ENCODE measurements around the gene DNAH11.
"Not testable (repeated sequence)": the region's sequence is repeated elsewhere in the genome, so short reads cannot be mapped to it uniquely, and the experiment has no call there.

Gene DNAH11

DNA sequence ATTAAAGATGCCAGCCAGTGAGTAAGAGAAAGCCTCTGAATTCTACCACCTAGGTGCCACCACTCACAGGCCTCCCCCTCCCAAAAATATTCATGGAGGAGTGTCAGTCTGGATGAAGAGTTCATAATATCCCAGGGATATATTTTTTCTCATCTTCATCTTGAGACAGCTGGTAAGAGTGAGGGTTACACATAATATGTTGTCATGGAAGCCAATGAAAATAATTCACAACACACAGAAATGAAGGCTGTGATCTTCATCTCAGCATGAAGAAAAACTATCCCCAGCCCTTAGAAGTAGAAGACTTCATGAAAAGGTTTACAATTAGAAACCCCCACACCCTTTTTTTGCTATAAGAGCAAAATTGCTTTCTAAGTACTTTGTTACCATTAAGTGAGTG, 175.6 kb downstream of the DNAH11 start:
- DNase-seq (ENCODE audit: low read depth) = no peak

DNA sequence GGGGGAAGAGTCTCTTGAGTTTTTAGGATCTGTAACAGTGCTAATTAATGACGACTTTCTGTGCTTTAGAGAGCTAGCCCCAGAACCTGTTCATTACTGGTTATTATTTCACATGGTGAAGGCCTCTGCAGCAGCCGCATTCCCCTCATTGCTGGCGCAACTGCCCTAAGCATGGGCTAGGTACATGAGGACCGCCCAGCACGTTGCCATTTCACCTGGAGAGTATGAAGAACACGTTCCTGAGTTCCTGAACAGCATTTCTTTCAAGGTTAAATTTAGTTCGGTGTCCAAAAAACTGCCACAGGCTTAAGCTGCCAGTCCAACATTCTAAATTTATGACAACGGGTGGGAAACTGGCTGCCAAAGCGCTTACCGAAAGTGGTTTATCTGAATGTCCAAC, 177.0 kb downstream of the DNAH11 start:
- no peak for DNase-seq (ENCODE audit: low read depth)

DNA sequence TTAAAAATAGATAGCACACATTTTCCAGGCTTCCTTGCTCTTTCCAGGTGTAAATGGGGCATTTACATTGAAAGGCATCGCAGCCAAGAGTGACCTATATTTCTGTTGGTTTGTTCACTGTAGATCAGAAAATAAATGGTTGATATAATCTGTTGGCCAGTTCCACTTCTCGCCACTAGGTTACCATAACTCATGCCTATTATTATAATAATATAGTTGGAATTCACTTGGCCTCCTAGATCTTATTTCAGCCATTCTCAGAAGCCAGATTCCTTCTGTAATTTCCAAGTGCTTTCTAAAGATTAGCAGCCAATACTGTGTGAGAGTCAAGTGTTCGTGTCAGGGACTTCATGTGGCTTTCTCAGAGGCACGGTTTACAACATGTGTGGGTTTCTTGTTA, 179.5 kb downstream of the DNAH11 start:
- no peak for DNase-seq (ENCODE audit: low read depth)

DNA sequence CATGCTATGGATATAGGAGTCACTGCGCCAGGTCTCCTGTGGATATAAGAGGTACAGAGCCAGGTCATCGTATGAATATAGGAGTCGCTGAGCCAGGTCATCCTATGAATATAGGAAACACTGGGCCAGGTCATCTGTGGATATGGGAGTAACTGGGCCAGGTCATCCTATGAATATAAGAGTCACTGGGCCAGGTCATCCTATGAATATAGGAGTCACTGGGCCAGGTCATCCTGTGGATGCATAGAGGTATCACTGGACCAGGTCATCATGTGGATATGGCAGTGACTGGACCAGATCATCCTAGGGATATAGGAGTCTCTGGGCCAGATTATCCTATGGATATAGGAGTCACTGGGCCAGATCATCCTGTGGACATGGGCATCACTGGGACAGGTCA, 181.7 kb downstream of the DNAH11 start:
- DNase-seq (ENCODE audit: low read depth) = no peak

DNA sequence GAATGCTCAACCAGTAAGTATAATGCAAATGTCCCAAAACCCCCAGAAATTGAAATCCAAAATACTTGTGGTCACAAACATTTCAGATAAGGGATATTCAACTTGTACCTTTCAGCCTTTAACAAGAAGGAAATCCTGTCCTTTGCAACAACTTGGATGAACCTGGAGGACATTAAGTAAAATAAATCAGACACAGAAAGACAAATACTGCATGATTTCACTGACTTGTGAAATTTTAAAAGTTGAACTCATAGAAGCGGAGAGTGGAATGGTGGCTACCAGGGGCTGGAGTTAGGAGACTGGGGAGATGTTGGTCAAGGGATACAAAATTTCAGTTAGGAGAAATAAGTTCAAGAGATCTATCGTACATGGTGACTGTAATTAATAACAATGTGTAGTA, 187.6 kb downstream of the DNAH11 start:
- DNase-seq (ENCODE audit: low read depth) = no peak

DNA sequence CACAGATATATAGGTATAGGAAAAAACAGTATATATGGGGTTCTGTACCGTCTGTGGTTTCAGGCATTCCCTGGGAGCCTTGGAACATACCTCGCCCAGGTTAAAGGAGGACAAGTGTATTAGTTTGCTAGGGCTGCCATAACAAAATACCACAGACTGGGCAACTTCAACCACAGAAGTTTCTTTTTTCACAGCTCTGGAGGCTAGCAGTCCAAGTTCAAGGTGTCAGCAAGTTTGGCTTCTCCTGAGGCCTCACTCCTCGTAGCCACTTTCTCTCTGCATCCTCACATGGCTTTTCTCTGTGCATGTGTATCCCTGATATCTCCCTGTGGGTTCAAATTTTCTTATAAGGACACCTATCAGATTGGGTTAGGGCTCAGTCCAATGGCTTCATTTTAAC, 189.1 kb downstream of the DNAH11 start:
- no peak for DNase-seq (ENCODE audit: low read depth)

DNA sequence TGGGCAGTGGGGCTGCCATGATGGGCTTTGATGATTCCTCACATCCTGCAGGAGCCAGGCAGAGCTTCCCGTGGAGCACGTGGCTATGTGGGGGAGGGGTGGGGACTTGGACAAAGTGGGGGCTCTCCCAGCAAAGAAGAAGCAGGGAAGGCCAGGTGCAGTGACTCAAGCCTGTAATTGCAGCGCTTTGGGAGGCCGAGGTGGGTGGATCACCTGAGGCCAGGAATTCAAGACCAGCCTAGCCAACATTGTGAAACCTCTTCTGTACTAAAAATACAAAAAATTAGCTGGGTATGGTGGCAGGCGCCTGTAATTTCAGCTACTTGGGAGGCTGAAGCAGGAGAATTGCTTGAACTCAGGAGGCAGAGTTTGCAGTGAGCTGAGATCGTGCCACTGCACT, 190.1 kb downstream of the DNAH11 start:
- not testable (repeated sequence) for DNase-seq (ENCODE audit: low read depth)

DNA sequence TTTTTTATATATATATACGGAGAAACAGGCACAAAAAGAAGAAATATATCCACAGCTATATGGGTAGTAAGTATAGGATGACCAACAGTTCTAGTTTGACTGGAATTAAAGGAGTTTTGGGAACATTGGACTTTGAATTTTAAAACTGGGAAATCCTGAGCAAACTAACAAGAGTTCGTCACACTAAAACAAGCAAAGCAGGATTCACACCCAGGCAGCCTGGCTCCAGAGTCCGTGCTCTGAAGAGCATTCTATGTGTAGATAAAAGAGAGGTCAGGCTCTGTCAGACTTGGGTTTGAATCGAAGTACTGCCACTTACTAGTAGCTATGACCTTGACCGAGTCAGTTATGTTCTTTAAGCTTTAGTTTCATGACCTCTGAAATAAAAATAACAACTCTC, 191.0 kb downstream of the DNAH11 start:
- no peak for DNase-seq (ENCODE audit: low read depth)

DNA sequence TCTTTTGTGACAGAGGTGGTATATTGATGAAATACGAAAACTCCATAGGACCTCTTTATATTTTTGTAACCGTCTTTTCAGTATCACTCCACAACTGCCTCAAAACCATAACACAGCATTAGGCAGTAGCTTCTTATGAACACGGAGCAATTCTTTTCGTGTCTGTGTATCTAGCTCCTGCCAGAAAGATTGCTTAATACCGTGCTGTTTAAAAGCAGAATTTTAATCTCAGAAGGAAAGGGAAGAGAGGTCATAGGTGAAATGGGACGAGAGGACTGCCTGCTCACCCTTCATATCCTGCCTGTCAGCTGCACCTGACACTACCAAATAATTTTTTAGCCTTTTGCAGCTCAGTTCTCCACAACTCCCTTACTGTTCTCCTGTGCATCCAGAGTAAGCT, 200.7 kb downstream of the DNAH11 start:
- DNase-seq (ENCODE audit: low read depth) = no peak

DNA sequence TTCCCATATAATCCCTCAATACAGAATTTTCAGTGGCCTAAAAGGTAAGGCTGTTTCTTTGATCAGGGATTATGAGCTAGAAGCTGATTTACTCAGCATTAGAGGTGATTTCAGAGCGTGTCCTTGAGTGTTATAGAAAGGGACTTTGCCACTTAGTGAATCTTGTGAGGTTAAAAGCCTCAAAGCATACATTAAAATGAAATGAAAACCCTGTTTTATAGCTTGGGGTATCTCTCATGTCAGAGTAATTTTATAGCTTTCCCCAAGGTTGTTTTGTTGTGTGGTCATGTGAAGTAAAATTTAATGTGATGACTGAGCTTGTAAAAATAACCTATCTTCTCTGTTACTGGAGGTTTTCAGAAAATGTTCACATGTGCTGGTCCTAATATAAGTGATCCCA, 204.1 kb downstream of the DNAH11 start:
- no peak for DNase-seq (ENCODE audit: low read depth)

DNA sequence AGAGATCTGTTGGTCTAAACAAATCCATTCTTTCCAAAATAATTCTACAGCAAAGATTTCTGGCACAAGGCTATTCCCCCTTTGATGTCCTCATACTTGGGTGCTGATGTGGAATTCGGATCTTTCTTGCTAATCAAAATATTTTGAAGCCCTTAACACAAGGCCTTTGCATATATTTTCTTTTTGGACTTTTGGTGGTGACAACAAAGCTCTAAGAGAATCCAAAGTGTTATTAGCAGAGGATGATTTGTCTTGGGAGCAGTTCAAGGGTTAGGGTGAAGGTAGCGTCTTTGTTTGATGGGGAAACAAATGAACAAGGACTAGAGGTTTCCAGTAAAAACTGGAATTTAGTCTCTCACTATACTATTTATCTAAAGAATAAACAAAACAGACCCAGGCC, 205.0 kb downstream of the DNAH11 start:
- DNase-seq (ENCODE audit: low read depth) = no peak

DNA sequence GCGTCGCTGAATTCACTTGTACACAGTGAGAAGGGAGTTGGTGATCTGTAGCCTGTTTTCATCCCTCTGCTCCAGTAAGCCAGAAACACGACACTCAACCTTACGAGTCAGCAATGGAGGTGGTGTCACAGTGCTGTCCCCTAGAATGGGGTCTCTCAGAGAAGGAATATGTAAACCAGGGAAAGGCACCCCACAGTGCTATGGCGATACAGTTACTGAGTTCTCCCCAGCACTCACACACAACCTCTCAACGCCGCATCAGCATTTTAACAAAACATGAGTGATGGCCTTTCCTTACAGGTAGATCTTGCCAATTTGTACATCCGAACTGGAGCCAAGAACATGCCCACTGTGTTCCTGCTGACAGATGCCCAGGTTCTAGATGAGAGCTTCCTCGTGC, 206.5 kb downstream of the DNAH11 start:
- DNase-seq (ENCODE audit: low read depth) = no peak

DNA sequence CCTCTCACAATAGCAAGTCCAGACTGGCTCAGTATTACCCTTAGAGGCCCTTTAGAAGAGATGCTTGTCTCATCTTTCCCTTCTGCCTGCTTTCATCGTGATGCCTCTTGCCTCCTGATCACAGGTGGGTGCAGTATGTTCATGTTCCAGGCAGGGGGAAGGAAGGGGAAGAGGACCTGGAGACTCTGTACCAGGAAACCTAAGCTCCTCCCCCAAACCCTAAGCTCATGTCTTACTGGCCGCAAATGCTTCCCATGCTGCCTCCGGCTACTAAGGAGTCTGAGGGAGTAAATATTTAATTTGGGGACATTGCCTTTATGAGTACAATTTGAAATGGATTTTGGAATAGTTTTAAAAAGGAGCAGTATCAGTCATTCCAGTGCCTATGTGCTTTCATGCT, 210.2 kb downstream of the DNAH11 start:
- DNase-seq (ENCODE audit: low read depth) = no peak

DNA sequence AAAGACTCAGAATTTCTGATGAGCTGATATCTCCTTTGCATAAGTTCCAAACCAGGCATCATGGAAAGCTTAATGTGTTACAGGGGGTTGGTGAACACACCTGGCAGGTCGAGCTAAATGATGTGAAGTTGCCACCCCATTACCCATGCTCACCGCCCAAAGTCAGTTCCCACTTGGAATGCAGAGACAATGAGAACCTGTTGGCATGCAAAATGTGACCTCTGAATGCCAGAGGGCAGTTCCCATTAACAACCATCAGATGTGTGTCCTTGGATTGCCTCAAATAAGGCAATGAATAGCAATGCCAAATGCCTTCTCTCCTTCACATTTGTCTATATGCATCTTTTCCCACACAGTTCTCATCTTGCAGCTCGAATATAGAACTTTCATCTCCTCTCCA, 212.1 kb downstream of the DNAH11 start:
- no peak for DNase-seq (ENCODE audit: low read depth)

DNA sequence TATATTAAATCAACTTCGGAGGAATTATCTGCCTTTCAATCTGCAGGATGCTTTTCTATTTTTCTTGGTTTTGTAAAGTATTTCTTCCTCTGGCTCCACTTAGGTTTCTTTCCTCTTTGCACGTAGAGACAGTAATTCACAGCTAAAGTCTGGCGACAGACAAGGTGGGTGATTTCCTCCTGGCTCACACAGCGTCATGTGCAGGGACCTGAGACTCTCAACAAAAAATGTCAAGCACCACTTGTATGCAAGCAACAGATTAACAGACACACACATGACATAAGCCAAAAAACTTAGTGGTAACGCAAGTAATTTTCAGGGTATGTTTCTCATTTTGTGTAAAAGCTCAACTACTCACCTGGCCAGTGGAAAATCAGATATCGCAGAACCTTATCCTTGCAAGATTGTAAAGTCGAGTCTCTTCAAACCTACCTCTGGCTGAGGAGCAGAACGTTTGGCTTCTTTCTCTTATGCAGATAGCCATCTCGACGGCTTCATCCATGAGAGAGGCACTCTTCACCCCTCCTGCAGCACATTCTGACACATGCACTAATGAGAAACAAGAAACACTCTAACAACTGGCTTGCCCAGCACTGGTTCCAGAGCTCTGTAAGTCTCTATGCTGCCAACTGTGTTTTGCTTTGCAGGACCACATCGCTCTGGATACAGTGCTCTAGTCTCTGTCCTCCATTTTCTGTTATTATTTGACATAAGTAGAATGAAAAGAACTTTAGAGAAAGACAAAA, 214.9 kb downstream of the DNAH11 start:
- no peak for DNase-seq (ENCODE audit: low read depth)

DNA sequence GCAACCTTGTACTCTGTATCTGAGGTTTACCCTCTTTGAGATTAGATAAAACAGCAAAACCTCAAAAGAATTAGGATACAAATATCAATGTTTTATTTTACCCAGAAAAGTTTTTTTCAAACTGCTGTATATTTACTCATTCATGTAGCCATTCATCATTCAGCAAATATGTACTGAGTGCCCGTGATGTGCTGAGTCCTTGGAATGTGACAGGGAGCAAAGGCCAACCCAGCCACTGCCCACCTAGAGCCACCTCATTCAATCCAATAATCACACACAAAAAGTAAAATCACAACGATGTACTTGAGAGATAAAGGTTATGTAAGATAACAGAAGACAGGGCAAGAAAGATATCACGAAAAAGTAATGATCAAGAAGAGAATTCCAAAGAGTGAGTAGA, 215.4 kb downstream of the DNAH11 start:
- no peak for DNase-seq (ENCODE audit: low read depth)

DNA sequence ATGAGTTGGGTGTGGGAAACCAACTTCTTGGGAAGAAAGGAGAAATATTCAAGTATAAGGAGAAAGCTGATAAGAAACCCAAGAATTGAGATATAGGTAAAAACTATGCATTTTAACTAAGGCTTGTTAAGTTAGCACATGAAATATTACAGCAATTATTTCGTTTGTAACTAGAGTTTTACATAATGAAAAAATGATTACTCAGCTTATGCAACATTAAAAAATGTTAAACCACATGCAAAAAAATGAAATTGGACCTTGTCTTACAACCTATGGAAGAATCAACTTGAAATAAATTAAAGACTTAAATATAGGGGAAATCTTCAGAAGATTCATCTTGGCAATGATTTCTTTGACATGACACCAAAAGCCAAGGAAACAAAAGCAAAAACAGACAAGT, 219.6 kb downstream of the DNAH11 start:
- DNase-seq (ENCODE audit: low read depth) = no peak

DNA sequence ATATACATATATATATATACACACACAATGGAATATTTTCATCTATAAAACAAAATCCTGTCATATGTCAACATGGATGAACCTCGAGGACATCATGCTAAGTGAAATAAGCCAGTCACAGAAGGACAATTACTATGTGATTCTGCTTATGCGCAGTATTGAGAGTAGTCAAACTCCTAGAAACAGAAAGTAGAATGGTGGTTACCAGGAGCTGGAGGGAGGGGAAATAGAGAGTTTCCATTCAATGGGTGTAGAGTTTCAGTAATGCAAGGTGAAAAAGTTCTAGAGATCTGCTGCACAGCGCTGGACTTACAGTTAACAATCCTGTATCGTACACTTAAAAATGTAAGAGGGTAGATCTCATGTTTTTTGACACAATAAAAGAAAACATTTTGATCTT, 221.0 kb downstream of the DNAH11 start:
- DNase-seq (ENCODE audit: low read depth) = no peak

DNA sequence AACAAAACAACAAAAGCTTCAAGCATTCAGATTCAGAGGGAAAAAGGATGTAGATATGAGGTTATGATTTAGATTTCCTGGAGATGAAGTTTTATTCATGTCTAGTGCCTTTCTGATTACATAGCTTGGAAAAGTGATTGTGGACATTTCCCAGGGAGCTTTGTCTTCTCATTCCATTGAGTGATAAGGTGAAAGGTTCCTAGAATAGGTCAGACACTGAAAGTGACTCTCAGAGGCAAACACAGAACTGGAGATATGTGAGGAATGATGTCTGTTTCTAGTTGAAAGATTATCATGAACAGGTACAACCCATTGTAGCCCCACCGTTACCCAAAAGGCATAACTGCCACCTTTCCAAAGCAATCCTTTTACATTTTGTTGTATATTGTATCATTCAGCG, 223.4 kb downstream of the DNAH11 start:
- no peak for DNase-seq (ENCODE audit: low read depth)

DNA sequence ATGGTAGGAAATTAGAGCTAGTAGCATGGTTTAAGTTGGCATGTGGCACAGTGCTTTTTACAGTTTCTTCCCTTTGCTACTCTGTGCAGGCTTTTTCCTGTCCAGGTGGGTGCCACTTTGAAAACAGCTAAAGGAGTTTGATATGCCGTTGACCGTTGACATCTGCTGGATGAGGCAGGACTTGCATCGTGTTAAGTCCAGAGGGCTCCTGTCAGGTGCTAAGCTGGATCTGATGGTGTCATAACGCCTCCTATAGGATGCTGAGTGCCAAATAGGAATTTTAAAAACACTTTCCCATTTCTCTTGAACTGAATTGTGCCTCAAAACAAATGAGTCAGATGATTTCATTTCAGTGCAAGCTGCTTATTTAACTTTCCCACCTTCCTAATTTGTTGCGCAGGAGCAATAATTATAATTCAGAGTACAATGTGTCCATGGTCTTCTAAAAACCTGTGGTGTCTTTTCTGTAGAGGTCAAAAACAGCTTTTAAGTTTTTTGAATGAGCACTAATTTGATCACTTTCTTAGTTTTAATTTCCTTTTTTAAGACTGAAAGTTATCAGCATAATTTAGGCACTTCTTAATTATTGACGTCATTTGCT, 224.6 kb downstream of the DNAH11 start:
- peak; percentile 43 for DNase-seq (ENCODE audit: low read depth)

DNA sequence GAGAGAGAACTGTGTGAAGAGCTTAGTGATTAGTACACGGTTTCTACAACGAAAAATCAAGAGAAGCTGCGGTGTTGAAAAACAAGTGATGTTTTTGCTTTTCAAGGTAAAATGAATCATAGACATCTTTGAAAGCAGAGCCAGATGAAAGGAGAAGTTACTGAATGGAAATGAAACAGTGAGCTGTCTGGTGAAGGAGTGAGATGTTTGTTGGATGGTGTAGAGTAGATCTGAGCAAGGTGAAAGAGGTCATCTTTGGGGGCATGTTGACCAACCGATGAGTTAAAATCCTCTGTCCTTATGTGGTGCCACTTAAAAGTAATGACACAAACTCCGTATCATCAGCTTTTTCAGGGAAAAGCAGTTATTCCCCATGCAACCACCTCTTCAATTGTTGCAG, 225.4 kb downstream of the DNAH11 start:
- DNase-seq (ENCODE audit: low read depth) = no peak

DNA sequence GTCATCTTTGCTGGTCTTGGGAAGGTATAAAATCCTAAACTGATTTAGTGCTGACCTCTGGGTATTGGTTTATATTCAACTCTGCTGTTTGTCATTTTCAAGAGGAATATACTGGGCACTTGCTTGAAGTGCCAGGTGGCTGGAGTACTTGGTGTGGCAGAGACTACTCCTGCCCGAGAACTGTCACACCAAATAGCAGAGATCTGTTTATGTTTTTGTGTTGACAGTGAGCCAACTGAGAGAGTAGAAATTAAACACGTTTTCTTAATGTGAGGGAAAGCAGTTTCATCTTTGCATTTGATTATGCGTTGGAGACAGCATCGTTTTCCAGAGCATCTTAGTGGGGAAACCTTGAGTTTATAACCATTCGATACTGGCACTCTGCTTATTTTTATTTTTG, 228.4 kb downstream of the DNAH11 start:
- no peak for DNase-seq (ENCODE audit: low read depth)

DNA sequence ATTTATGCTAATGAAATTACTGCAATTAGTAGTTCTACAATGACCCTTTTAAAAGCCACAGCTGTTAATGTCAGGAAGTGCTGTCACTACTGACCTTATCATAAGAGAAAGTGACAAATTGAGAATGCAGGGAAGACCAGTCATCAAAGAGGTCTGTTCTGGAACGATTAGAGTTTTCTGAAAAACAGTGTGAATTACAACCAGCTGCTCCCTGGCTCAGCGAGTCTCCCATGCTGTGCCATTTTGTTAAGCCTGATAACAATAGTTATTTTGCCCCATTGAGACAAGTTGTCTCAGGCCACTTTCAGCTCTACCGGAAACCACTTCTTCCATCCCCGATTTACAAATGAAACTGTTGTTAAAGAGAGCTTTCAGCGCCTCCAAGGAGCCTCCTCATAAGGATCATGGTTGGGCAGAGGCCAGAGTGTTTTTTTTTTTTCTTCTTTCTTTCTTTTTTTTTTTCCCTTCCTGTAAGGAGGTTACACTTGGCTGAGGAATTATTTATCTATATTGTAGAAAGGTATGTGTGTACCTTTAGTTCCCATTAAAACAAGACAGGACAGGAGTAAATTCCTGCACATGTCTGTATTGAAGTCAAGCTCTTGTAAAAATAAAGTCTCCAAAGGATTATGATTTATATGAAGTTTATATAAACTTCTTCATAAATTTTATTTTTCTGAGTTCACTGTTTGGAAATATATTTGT, 229.2 kb downstream of the DNAH11 start:
- no peak for DNase-seq (ENCODE audit: low read depth)

DNA sequence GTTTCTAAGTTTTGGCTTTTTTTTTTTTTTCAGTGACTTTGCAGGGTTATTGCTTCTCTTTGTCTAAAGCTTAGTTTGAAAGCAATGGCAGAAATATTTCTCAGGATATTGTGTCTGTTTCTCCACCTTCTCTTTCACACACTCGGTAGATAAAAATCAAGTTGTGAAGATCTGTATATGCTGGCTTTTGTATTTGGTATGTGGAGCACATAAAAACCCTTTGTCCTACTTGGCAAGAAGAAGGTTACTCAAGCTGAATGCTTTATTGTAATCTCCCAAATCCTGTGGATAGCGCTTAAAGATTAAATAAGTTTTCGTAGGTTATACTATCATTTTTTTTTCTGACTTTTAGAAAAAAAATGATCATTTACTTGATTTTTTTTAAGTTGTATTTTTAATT, 230.5 kb downstream of the DNAH11 start:
- no peak for DNase-seq (ENCODE audit: low read depth)
